ENCODE data around the gene DNTT. TPM values are rescaled to one million over a fixed set of nuclear protein-coding genes. Genes with fewer than 3 reads are reported as not detected.

Gene DNTT
- total and polyA plus RNA-seq, 2 of the 13 experiments (the other 11 are each of a cell fraction or from before 2014, with no cell fraction given), result not detected

- no peak for TF ChIP-seq FOXP4 (CRISPR knock-in tag; IDR thresholded peaks at IDR 0.05)
- no peak for TF ChIP-seq ATF6 (CRISPR knock-in tag; conservative IDR thresholded peaks at IDR 0.05)
- no peak for TF ChIP-seq MED1 (CRISPR knock-in tag; IDR thresholded peaks at IDR 0.05)
- TF ChIP-seq BRD4 (CRISPR knock-in tag; IDR thresholded peaks at IDR 0.05), result no peak
- no peak for TF ChIP-seq HMGXB4 (CRISPR knock-in tag; IDR thresholded peaks at IDR 0.05; ENCODE audit: borderline replicate concordance in 1 of 2, low read depth in 1 of 2)
- no peak for TF ChIP-seq AGO1 (IDR thresholded peaks at IDR 0.05; ENCODE audit: low read depth, low read length, poor library complexity, severe bottlenecking)
- no peak for TF ChIP-seq SMAD1 (CRISPR knock-in tag; IDR thresholded peaks at IDR 0.05; ENCODE audit: borderline replicate concordance, low read depth)
- no peak for TF ChIP-seq TAF1 (CRISPR knock-in tag; IDR thresholded peaks at IDR 0.05)
- no peak for TF ChIP-seq ZSCAN29 (CRISPR knock-in tag; conservative IDR thresholded peaks at IDR 0.05)
- TF ChIP-seq PBX2 (CRISPR knock-in tag; IDR thresholded peaks at IDR 0.05), result no peak
Measured at GRCh38 chr10:96334616-96335526, 30.6 kb downstream of the DNTT start (continued).
